ENCODE data around the gene LRRC57.

The LRRC57 gene

GRCh38 chr15:42499858-42500609, 48.6 kb downstream of the LRRC57 start:
- no CpG with 5 or more reads among the region's 12 CpGs for WGBS, 2 donors (ENCODE audit: extremely low coverage in 2 of 2, insufficient read length in 2 of 2, insufficient replicate concordance in 1 of 2)
- H3K27ac ChIP-seq (replicated peaks; ENCODE audit: low read length): no peak overlapping the region

GRCh38 chr15:42498212-42499068, 50.2 kb downstream of the LRRC57 start:
- no peak overlapping the region for H3K9ac ChIP-seq (ENCODE audit: low read depth, low read length, poor library complexity)
- H3K27me3 ChIP-seq (ENCODE audit: control insufficient read depth in 3 of 3, insufficient read depth in 3 of 3, low read depth in 1 of 3, low read length in 3 of 3): no peaks in the 10 kb centered on the region
- no peak overlapping the region for H2BK5ac ChIP-seq (ENCODE audit: low read length)
- no peak overlapping the region for H2BK12ac ChIP-seq (ENCODE audit: low read length)
- no peak overlapping the region for H3K4me3 ChIP-seq (ENCODE audit: low read length in 2 of 2)
- no peak overlapping the region for H3K18ac ChIP-seq (ENCODE audit: low read length)
- no peak overlapping the region for H3K27ac ChIP-seq (replicated peaks; ENCODE audit: low read length)
- no peak overlapping the region for H4K8ac ChIP-seq (ENCODE audit: low read depth, low read length)
- no peak overlapping the region for H3K23ac ChIP-seq (ENCODE audit: low read depth, low read length, poor library complexity)
- H3K36me3 ChIP-seq (replicated peaks in 1 of 2; ENCODE audit: control insufficient read depth in 2 of 2, insufficient read depth in 2 of 2, low read length in 2 of 2): peaks cover 0 to 15% of the 10 kb centered on the region in 2 donors
- H3K4me2 ChIP-seq (ENCODE audit: insufficient read depth, low read length, poor library complexity, severe bottlenecking): no peak overlapping the region
- no peaks in the 10 kb centered on the region for H3K79me1 ChIP-seq (ENCODE audit: low read depth, low read length)
- H3K9me3 ChIP-seq (replicated peaks in 1 of 2; ENCODE audit: control insufficient read depth in 2 of 2, insufficient read depth in 1 of 2, low read depth in 1 of 2, low read length in 2 of 2): no peaks in the 10 kb centered on the region
- no CpG with 5 or more reads among the region's 6 CpGs for WGBS, 2 donors (ENCODE audit: extremely low coverage in 2 of 2, insufficient read length in 2 of 2, insufficient replicate concordance in 1 of 2)
- H4K91ac ChIP-seq (ENCODE audit: low read depth, low read length, poor library complexity): no peak overlapping the region
- no peak overlapping the region for H3K4ac ChIP-seq (ENCODE audit: low read length)
- no peak overlapping the region for H2BK15ac ChIP-seq (ENCODE audit: low read length)
- no peak for DNase-seq (ENCODE audit: low spot score)
- peaks cover 2 to 5% of the 10 kb centered on the region in 2 donors for H3K4me1 ChIP-seq (ENCODE audit: control insufficient read depth in 2 of 2, insufficient read depth in 1 of 2, low read depth in 1 of 2, low read length in 2 of 2)
- H2AK5ac ChIP-seq (ENCODE audit: low read depth, low read length): no peak overlapping the region
- no peak overlapping the region for H2AFZ ChIP-seq (ENCODE audit: low read length)
- H2BK120ac ChIP-seq (ENCODE audit: low read depth, low read length): no peak overlapping the region
- no peak overlapping the region for H3K14ac ChIP-seq (ENCODE audit: low read length)

More at GRCh38 chr15:42499858-42500609, 48.6 kb downstream of the LRRC57 start:
- Histone ChIP-seq H3K9ac (ENCODE audit: low read depth, low read length, poor library complexity) (no peak overlapping the region), H4K8ac (ENCODE audit: low read depth, low read length) (no peak overlapping the region), H3K36me3 (replicated peaks in 1 of 2; ENCODE audit: control insufficient read depth in 2 of 2, insufficient read depth in 2 of 2, low read length in 2 of 2) (peaks cover 0 to 21% of the 10 kb centered on the region in 2 donors), H3K23ac (ENCODE audit: low read depth, low read length, poor library complexity) (no peak overlapping the region), H3K9me3 (replicated peaks in 1 of 2; ENCODE audit: control insufficient read depth in 2 of 2, insufficient read depth in 1 of 2, low read depth in 1 of 2, low read length in 2 of 2) (no peaks in the 10 kb centered on the region), H3K4me1 (ENCODE audit: control insufficient read depth in 2 of 2, insufficient read depth in 1 of 2, low read depth in 1 of 2, low read length in 2 of 2) (peaks cover 2 to 3% of the 10 kb centered on the region in 2 donors), H3K4ac (ENCODE audit: low read length) (no peak overlapping the region), H2AFZ (ENCODE audit: low read length) (no peak overlapping the region), H3K4me2 (ENCODE audit: insufficient read depth, low read length, poor library complexity, severe bottlenecking) (no peak overlapping the region), H4K91ac (ENCODE audit: low read depth, low read length, poor library complexity) (no peak overlapping the region), H2BK12ac (ENCODE audit: low read length) (no peak overlapping the region), H3K18ac (ENCODE audit: low read length) (no peak overlapping the region), H2BK5ac (ENCODE audit: low read length) (no peak overlapping the region), H2BK15ac (ENCODE audit: low read length) (no peak overlapping the region), H3K79me1 (ENCODE audit: low read depth, low read length) (no peaks in the 10 kb centered on the region), H2AK5ac (ENCODE audit: low read depth, low read length) (no peak overlapping the region), H3K14ac (ENCODE audit: low read length) (no peak overlapping the region), H3K27me3 (ENCODE audit: control insufficient read depth in 3 of 3, insufficient read depth in 3 of 3, low read depth in 1 of 3, low read length in 3 of 3) (no peaks in the 10 kb centered on the region), H3K4me3 (ENCODE audit: low read length in 2 of 2) (no peak overlapping the region), H2BK120ac (ENCODE audit: low read depth, low read length) (no peak overlapping the region)
- no peak for DNase-seq (ENCODE audit: low spot score)

DNA sequence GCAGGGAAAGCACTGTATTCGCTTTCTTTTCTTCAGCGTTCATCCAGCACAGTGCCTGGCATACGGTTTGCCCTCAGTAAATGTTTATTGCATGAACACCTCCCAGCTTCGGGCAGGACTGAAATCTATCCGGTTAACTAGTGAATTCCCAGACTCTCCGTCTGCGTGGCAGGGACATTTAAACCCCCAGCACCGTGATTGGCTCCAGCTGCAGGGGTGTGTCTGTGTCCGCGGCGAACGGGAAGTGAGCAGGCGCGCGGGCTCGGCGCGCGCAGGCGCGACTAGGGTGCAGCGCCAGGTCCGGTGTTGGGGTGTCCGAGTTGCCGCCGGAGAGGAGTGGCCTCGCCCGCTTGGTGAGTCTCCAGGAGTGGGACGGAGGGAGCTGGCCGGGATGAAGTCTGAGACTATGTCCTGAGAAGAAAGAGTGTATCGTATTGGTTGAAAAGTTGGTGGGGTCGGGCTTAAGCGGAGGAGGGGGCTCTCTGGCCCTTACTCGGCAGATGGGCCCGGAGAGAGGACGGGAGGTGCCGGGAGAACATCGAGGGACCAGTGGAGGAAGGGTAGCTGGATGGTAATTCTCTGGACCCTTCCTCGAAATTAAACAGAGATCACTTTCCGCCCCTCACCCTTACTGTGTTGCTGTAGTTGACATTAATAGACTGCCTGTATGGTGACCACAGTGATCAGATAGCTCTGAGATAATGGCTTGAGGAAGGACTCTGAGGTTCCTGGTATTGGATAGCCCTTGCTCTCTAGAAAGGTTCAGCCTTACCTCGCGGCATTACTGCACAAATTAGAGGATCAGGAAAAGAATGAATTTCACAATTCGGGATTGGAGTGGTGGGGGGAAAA, 53.0 kb downstream of the LRRC57 start, which contains the start of gene SNAP23:
Gene SNAP23, plus strand, starts transcription at position 274 of the 852 bp plus-strand sequence. CDS start 16,213 bp downstream, outside the sequence.
- no peak within 1 kb of the TSS for H3K4ac ChIP-seq (ENCODE audit: low read length)
- H3K4me2 ChIP-seq (ENCODE audit: insufficient read depth, low read length, poor library complexity, severe bottlenecking): peak within 1 kb of the TSS; percentile 80
- DNase-seq (ENCODE audit: low spot score): peak; percentile 85
- H3K18ac ChIP-seq (ENCODE audit: low read length): peak within 1 kb of the TSS; percentile 38
- no peak within 1 kb of the TSS for H4K91ac ChIP-seq (ENCODE audit: low read depth, low read length, poor library complexity)
- no peaks in the 10 kb centered on the region for H3K79me1 ChIP-seq (ENCODE audit: low read depth, low read length)
- peak within 1 kb of the TSS; percentile 75 for H3K9ac ChIP-seq (ENCODE audit: low read depth, low read length, poor library complexity)
- H3K4me3 ChIP-seq (ENCODE audit: low read length in 2 of 2): peak within 1 kb of the TSS; percentile 82 to 92
- no peak within 1 kb of the TSS for H2BK15ac ChIP-seq (ENCODE audit: low read length)
- no peak within 1 kb of the TSS for H2BK120ac ChIP-seq (ENCODE audit: low read depth, low read length)
- peak within 1 kb of the TSS; percentile 87 for H2AFZ ChIP-seq (ENCODE audit: low read length)
- H3K27me3 ChIP-seq (ENCODE audit: control insufficient read depth in 3 of 3, insufficient read depth in 3 of 3, low read depth in 1 of 3, low read length in 3 of 3): no peaks in the 10 kb centered on the region
- WGBS, 2 donors (ENCODE audit: extremely low coverage in 2 of 2, insufficient read length in 2 of 2, insufficient replicate concordance in 1 of 2): no CpG with 5 or more reads among the region's 43 CpGs
- H4K8ac ChIP-seq (ENCODE audit: low read depth, low read length): no peak within 1 kb of the TSS
- peaks cover 3 to 5% of the 10 kb centered on the region in 2 donors for H3K4me1 ChIP-seq (ENCODE audit: control insufficient read depth in 2 of 2, insufficient read depth in 1 of 2, low read depth in 1 of 2, low read length in 2 of 2)
- peaks cover 0 to 15% of the 10 kb centered on the region in 2 donors for H3K36me3 ChIP-seq (replicated peaks in 1 of 2; ENCODE audit: control insufficient read depth in 2 of 2, insufficient read depth in 2 of 2, low read length in 2 of 2)
- no peak within 1 kb of the TSS for H2BK12ac ChIP-seq (ENCODE audit: low read length)
- no peak within 1 kb of the TSS for H3K23ac ChIP-seq (ENCODE audit: low read depth, low read length, poor library complexity)
- no peak within 1 kb of the TSS for H3K14ac ChIP-seq (ENCODE audit: low read length)
- peak within 1 kb of the TSS; percentile 61 for H3K27ac ChIP-seq (replicated peaks; ENCODE audit: low read length)
- H2AK5ac ChIP-seq (ENCODE audit: low read depth, low read length): no peak within 1 kb of the TSS
- no peaks in the 10 kb centered on the region for H3K9me3 ChIP-seq (replicated peaks in 1 of 2; ENCODE audit: control insufficient read depth in 2 of 2, insufficient read depth in 1 of 2, low read depth in 1 of 2, low read length in 2 of 2)
- H2BK5ac ChIP-seq (ENCODE audit: low read length): no peak within 1 kb of the TSS

All from neuronal stem cell (in vitro differentiated cells).